Uterus (tissue), 4 donors: ENCODE data around the gene CKAP5. TPM values are rescaled to one million over a fixed set of nuclear protein-coding genes. Genes with fewer than 3 reads are reported as not detected.

Experiments
- DNase-seq, 2 donors: peaks; one replicate each; pipeline ENCODE4 v3.0.0-alpha.2; 2019 to 2020
- H3K27ac ChIP-seq, 2 donors: fragments of 200-600 bp; sonication (generic); 1 replicate in 1 of 2; 2 replicates in 1 of 2; pipeline ENCODE4 v1.5.1; 2016 to 2018
- H3K27me3 ChIP-seq, 2 donors: fragments of 200-600 bp; sonication (generic); one replicate each; pipeline ENCODE4 v1.5.1; 2018 to 2019; ENCODE audit warnings: control low read depth in 1 of 2
- H3K36me3 ChIP-seq, 2 donors: fragments of 200-600 bp; sonication (generic); one replicate each; pipeline ENCODE4 v1.5.1; 2019; ENCODE audit warnings: control low read depth in 1 of 2
- H3K4me1 ChIP-seq, 2 donors: fragments of 200-600 bp; sonication (generic); one replicate each; pipeline ENCODE4 v1.5.1; 2018 to 2019; ENCODE audit warnings: control low read depth in 1 of 2
- H3K4me3 ChIP-seq, 2 donors: fragments of 200-600 bp; sonication (generic); 1 replicate in 1 of 2; 2 replicates in 1 of 2; pipeline ENCODE4 v1.5.1; 2018 to 2019; ENCODE audit warnings: mild to moderate bottlenecking in 1 of 2
- H3K9me3 ChIP-seq, 2 donors: fragments of 200-600 bp; sonication (generic); one replicate each; pipeline ENCODE4 v1.5.1; 2019; ENCODE audit warnings: control low read depth in 1 of 2
- CTCF ChIP-seq, 4 experiments: fragments of 200-600 bp in 2 of 4; fragments of 450-650 bp in 2 of 4; sonication (generic) in 2 of 4; IDR thresholded peaks; one replicate each; pipeline ENCODE4 v1.5.1; 2016 to 2019; ENCODE audit warnings: antibody characterized with exemption in 4 of 4, mild to moderate bottlenecking in 2 of 4, moderate library complexity in 1 of 4
- POLR2A ChIP-seq, 2 donors: fragments of 450-650 bp; IDR thresholded peaks; one replicate each; pipeline ENCODE4 v1.6.1; 2016; ENCODE audit warnings: antibody characterized with exemption in 2 of 2, mild to moderate bottlenecking in 1 of 2, moderate library complexity in 1 of 2
- intact Hi-C: fragments of 100-400 bp; cut with DNase I; formaldehyde crosslinking; loops from one replicate; pipeline ENCODE4 v1.15.1; 2023; ENCODE audit warnings: low total_unique reads
- total RNA-seq, 4 donors: library from RNA; depleted of rRNA in 3 of 4; stranded (reverse); fragments of >200 nt in 3 of 4; gene quantifications; one replicate each; pipeline versions ENCODE4 v1.1.0 to v1.2.4, GENCODE V29; 2014 to 2023
- donor health status: DM: yes; HTN: yes; CAD: no.

CKAP5 gene
- total RNA-seq, 4 donors from 2014 or later: 19.7 to 88.8 (median 44.2) TPM

- Histone ChIP-seq H3K27me3 (no peaks in the 10 kb centered on the region), H3K9me3 (no peaks in the 10 kb centered on the region), H3K27ac (no peak overlapping the region), H3K4me3 (no peak overlapping the region), H3K4me1 (no peaks in the 10 kb centered on the region), H3K36me3 (no peaks in the 10 kb centered on the region)
- intact Hi-C loops: loop anchor here (5.0 kb wide), 2 partner anchors 274 to 379 kb away; no protein-coding TSS in a partner anchor
- TF ChIP-seq CTCF (IDR thresholded peaks at IDR 0.05): no peak
- no peak for TF ChIP-seq POLR2A (IDR thresholded peaks at IDR 0.05)
- DNase-seq: no peak
Measured at GRCh38 chr11:46888636-46889035, 42.6 kb upstream of the CKAP5 start.

GRCh38 chr11:46886211-46886610 lies 40.1 kb upstream of the CKAP5 start:
- no peak for DNase-seq
- Histone ChIP-seq H3K4me3 (no peak overlapping the region), H3K27ac (no peak overlapping the region), H3K27me3 (no peaks in the 10 kb centered on the region), H3K36me3 (no peaks in the 10 kb centered on the region), H3K4me1 (no peaks in the 10 kb centered on the region), H3K9me3 (no peaks in the 10 kb centered on the region)
- TF ChIP-seq CTCF (IDR thresholded peaks at IDR 0.05) (no peak), POLR2A (IDR thresholded peaks at IDR 0.05) (no peak)
- intact Hi-C loops: loop anchor here (5.0 kb wide), 2 partner anchors 276 to 381 kb away; no protein-coding TSS in a partner anchor

- Histone ChIP-seq H3K36me3 (no peaks in the 10 kb centered on the region), H3K27ac (no peak overlapping the region), H3K27me3 (no peaks in the 10 kb centered on the region), H3K4me3 (no peak overlapping the region), H3K9me3 (no peaks in the 10 kb centered on the region), H3K4me1 (no peaks in the 10 kb centered on the region)
- intact Hi-C loops: no loop called here
- TF ChIP-seq CTCF (IDR thresholded peaks at IDR 0.05) (no peak), POLR2A (IDR thresholded peaks at IDR 0.05) (no peak)
- no peak for DNase-seq
Measured at GRCh38 chr11:46879056-46879585, 33.0 kb upstream of the CKAP5 start.

GRCh38 chr11:46877580-46877979 lies 31.5 kb upstream of the CKAP5 start:
- Histone ChIP-seq H3K27ac (no peak overlapping the region), H3K27me3 (no peaks in the 10 kb centered on the region), H3K4me1 (no peaks in the 10 kb centered on the region), H3K4me3 (no peak overlapping the region), H3K36me3 (no peaks in the 10 kb centered on the region), H3K9me3 (no peaks in the 10 kb centered on the region)
- intact Hi-C loops: no loop called here
- TF ChIP-seq CTCF (IDR thresholded peaks at IDR 0.05) (no peak), POLR2A (IDR thresholded peaks at IDR 0.05) (no peak)
- DNase-seq: no peak

GRCh38 chr11:46876471-46876870 lies 30.4 kb upstream of the CKAP5 start:
- intact Hi-C loops: no loop called here
- Histone ChIP-seq H3K27me3 (no peaks in the 10 kb centered on the region), H3K4me1 (no peaks in the 10 kb centered on the region), H3K36me3 (no peaks in the 10 kb centered on the region), H3K4me3 (no peak overlapping the region), H3K9me3 (no peaks in the 10 kb centered on the region), H3K27ac (no peak overlapping the region)
- no peak for TF ChIP-seq POLR2A (IDR thresholded peaks at IDR 0.05)
- TF ChIP-seq CTCF (IDR thresholded peaks at IDR 0.05): no peak
- no peak for DNase-seq
